H1 (cell line): ENCODE data around the gene SLC22A23. TPM values are rescaled to one million over a fixed set of nuclear protein-coding genes. Genes with fewer than 3 reads are reported as not detected.

ENCODE experiments used
- CTCF ChIA-PET: fragments of 300-600 bp; sonication (Branson Sonifier 250); formaldehyde crosslinking; loops from one replicate; lab custom pipeline; 2021; ENCODE audit not compliant: partially characterized antibody; lab: Charles Lee
- POLR2A ChIA-PET: fragments of 300-600 bp; sonication (Branson Sonifier 250); formaldehyde crosslinking; loops from one replicate; lab custom pipeline; 2021; ENCODE audit warnings: inconsistent platforms; ENCODE audit not compliant: partially characterized antibody; lab: Charles Lee
- DNase-seq, 2 experiments: peaks; one replicate each; pipeline versions ENCODE4 v3.0.0 to v3.0.0-alpha.2; 2010 to 2022; ENCODE audit warnings: low spot score in 2 of 2, low read depth in 1 of 2, mixed read lengths in 1 of 2
- FAIRE-seq: peaks from 2 replicates; lab custom pipeline; 2011; peaks lifted over from hg19 to GRCh38; lab: Jason Lieb, UNC
- H2AFZ ChIP-seq: 2 replicates; pipeline ENCODE4 v1.8.1; 2012; ENCODE audit warnings: low read length, inconsistent platforms
- H2AK5ac ChIP-seq: 2 replicates; pipeline ENCODE4 v1.6.1; 2013; ENCODE audit warnings: low read depth, low read length
- H2BK120ac ChIP-seq: replicated peaks from 2 replicates; pipeline ENCODE3; 2013; ENCODE audit warnings: low read depth, low read length, inconsistent platforms
- H2BK12ac ChIP-seq: 2 replicates; pipeline ENCODE4 v1.6.1; 2013; ENCODE audit warnings: low read depth, low read length
- H2BK15ac ChIP-seq: 2 replicates; pipeline ENCODE4 v1.6.1; 2013; ENCODE audit warnings: low read length
- H2BK20ac ChIP-seq: 2 replicates; pipeline ENCODE4 v1.6.1; 2013; ENCODE audit warnings: low read length
- H2BK5ac ChIP-seq: 2 replicates; pipeline ENCODE4 v1.6.1; 2013; ENCODE audit warnings: low read depth, low read length
- H3K14ac ChIP-seq: 2 replicates; pipeline ENCODE4 v1.6.1; 2013; ENCODE audit warnings: inconsistent platforms; ENCODE audit not compliant: insufficient read length
- H3K18ac ChIP-seq: 2 replicates; pipeline ENCODE4 v1.6.1; 2013; ENCODE audit warnings: low read length; ENCODE audit errors: extremely low read depth
- H3K23ac ChIP-seq: 2 replicates; pipeline ENCODE4 v1.6.1; 2013; ENCODE audit warnings: inconsistent platforms; ENCODE audit not compliant: insufficient read length
- H3K23me2 ChIP-seq: 2 replicates; pipeline ENCODE4 v1.6.1; 2013; ENCODE audit warnings: low read depth, low read length
- H3K27ac ChIP-seq: 2 replicates; pipeline ENCODE4 v1.6.1; 2011; ENCODE audit warnings: low read depth, low read length, inconsistent platforms
- H3K27me3 ChIP-seq, 4 experiments: replicated peaks in 1 of 4; 1 replicate in 1 of 4; 2 replicates in 3 of 4; pipeline versions ENCODE4 v1.6.1 to v1.8.1; 2011 to 2013; ENCODE audit warnings: low read length in 3 of 4, mild to moderate bottlenecking in 3 of 4, inconsistent platforms in 2 of 4, mixed read lengths in 2 of 4, moderate library complexity in 1 of 4; ENCODE audit not compliant: control insufficient read depth in 3 of 4, insufficient read depth in 3 of 4; ENCODE audit errors: extremely low read depth in 1 of 4
- H3K36me3 ChIP-seq, 4 experiments: 2 replicates each; pipeline versions ENCODE4 v1.6.1 to v1.8.1; 2011 to 2013; ENCODE audit warnings: mild to moderate bottlenecking in 4 of 4, low read length in 3 of 4, moderate library complexity in 2 of 4, control low read depth in 1 of 4, inconsistent platforms in 1 of 4; ENCODE audit not compliant: insufficient read depth in 4 of 4, control insufficient read depth in 2 of 4
- H3K4ac ChIP-seq: replicated peaks from 2 replicates; pipeline ENCODE3; 2013; ENCODE audit warnings: low read length, low read depth, mixed read lengths, inconsistent platforms; ENCODE audit not compliant: insufficient read length
- H3K4me1 ChIP-seq, 4 experiments: replicated peaks in 1 of 4; 1 replicate in 1 of 4; 2 replicates in 3 of 4; pipeline versions ENCODE4 v1.6.1 to v1.8.1; 2011 to 2013; ENCODE audit warnings: low read length in 3 of 4, inconsistent platforms in 2 of 4, mixed read lengths in 1 of 4; ENCODE audit not compliant: insufficient read depth in 4 of 4, control insufficient read depth in 3 of 4
- H3K4me2 ChIP-seq, 2 experiments: 2 replicates each; pipeline versions ENCODE4 v1.6.1 to v1.8.1; 2011 to 2013; ENCODE audit warnings: low read depth in 2 of 2, low read length in 2 of 2, control low read depth in 1 of 2, inconsistent platforms in 1 of 2, mild to moderate bottlenecking in 1 of 2; ENCODE audit not compliant: insufficient read depth in 1 of 2
- H3K4me3 ChIP-seq, 4 experiments: fragments of 200-600, 300-600 bp in 1 of 4; sonication (generic), shearing (Covaris generic), sonication (Bioruptor Twin) in 1 of 4; 2 replicates each; pipeline versions ENCODE4 v1.5.1 to v1.8.1; 2011 to 2016; ENCODE audit warnings: low read length in 4 of 4, low read depth in 3 of 4, control low read depth in 2 of 4, inconsistent platforms in 2 of 4, mild to moderate bottlenecking in 2 of 4, mixed read lengths in 1 of 4, moderate library complexity in 1 of 4; ENCODE audit not compliant: insufficient read depth in 2 of 4; ENCODE audit errors: extremely low read depth in 1 of 4
- H3K56ac ChIP-seq: replicated peaks from 2 replicates; pipeline ENCODE3; 2013; ENCODE audit warnings: low read depth, mild to moderate bottlenecking, mixed read lengths, low read length, inconsistent platforms; ENCODE audit not compliant: insufficient read length
- H3K79me1 ChIP-seq: 2 replicates; pipeline ENCODE4 v1.6.1; 2013; ENCODE audit warnings: low read depth, low read length, control low read depth
- H3K79me2 ChIP-seq, 2 experiments: 2 replicates each; pipeline versions ENCODE4 v1.6.1 to v1.8.1; 2012 to 2013; ENCODE audit warnings: low read length in 2 of 2, mild to moderate bottlenecking in 2 of 2, inconsistent platforms in 1 of 2; ENCODE audit not compliant: insufficient read depth in 2 of 2, control insufficient read depth in 1 of 2
- H3K9ac ChIP-seq, 4 experiments: replicated peaks in 1 of 4; 1 replicate in 1 of 4; 2 replicates in 3 of 4; pipeline versions ENCODE4 v1.6.1 to v1.8.1; 2011 to 2013; ENCODE audit warnings: low read depth in 3 of 4, low read length in 3 of 4, control low read depth in 2 of 4, mild to moderate bottlenecking in 2 of 4, moderate library complexity in 2 of 4, inconsistent platforms in 1 of 4; ENCODE audit errors: extremely low read depth in 1 of 4
- H3K9me3 ChIP-seq, 2 experiments: 2 replicates each; pipeline versions ENCODE4 v1.6.1 to v1.8.1; 2012 to 2013; ENCODE audit warnings: mild to moderate bottlenecking in 2 of 2, moderate library complexity in 2 of 2, control low read depth in 1 of 2, inconsistent platforms in 1 of 2, low read depth in 1 of 2, low read length in 1 of 2, mixed read lengths in 1 of 2; ENCODE audit not compliant: insufficient read depth in 2 of 2
- H4K20me1 ChIP-seq, 2 experiments: replicated peaks in 1 of 2; 2 replicates each; pipeline versions ENCODE3 to v1.8.1; 2011 to 2013; ENCODE audit warnings: inconsistent platforms in 2 of 2, low read length in 2 of 2, mild to moderate bottlenecking in 1 of 2; ENCODE audit not compliant: insufficient read depth in 2 of 2, control insufficient read depth in 1 of 2
- H4K5ac ChIP-seq: 2 replicates; pipeline ENCODE4 v1.6.1; 2013; ENCODE audit warnings: low read length, low read depth, mixed read lengths, inconsistent platforms; ENCODE audit not compliant: insufficient read length
- H4K8ac ChIP-seq: 2 replicates; pipeline ENCODE4 v1.8.0; 2013; ENCODE audit warnings: mild to moderate bottlenecking, moderate library complexity, low read length, inconsistent platforms; ENCODE audit not compliant: insufficient read depth; ENCODE audit errors: extremely low read depth
- H4K91ac ChIP-seq: replicated peaks from 2 replicates; pipeline ENCODE3; 2013; ENCODE audit warnings: low read length, mixed read lengths, inconsistent platforms; ENCODE audit not compliant: insufficient read length
- CTCF ChIP-seq, 3 experiments: IDR thresholded peaks; 1 replicate in 2 of 3; 2 replicates in 1 of 3; pipeline versions ENCODE4 v1.5.1 to v1.6.1; 2011; ENCODE audit warnings: low read length in 3 of 3, mild to moderate bottlenecking in 3 of 3, inconsistent platforms in 2 of 3, low read depth in 1 of 3, moderate library complexity in 1 of 3; ENCODE audit not compliant: insufficient read depth in 1 of 3; ENCODE audit errors: control extremely low read depth in 1 of 3
- EP300 ChIP-seq, 2 experiments: IDR thresholded peaks; 1 replicate in 1 of 2; 2 replicates in 1 of 2; pipeline ENCODE4 v1.6.1; 2011 to 2012; ENCODE audit warnings: low read depth in 2 of 2, low read length in 2 of 2, mild to moderate bottlenecking in 2 of 2, borderline replicate concordance in 1 of 2, inconsistent platforms in 1 of 2, moderate library complexity in 1 of 2
- HDAC2 ChIP-seq, 2 experiments: fragments of 300-600 bp in 1 of 2; sonication (generic) in 1 of 2; IDR thresholded peaks; 2 replicates each; pipeline ENCODE4 v1.6.1; 2011 to 2012; ENCODE audit warnings: low read depth in 2 of 2, low read length in 2 of 2, mild to moderate bottlenecking in 2 of 2, moderate library complexity in 2 of 2, borderline replicate concordance in 1 of 2, inconsistent platforms in 1 of 2
- KDM1A ChIP-seq: fragments of 200-600, 300-600 bp; sonication (generic); IDR thresholded peaks from 2 replicates; pipeline ENCODE4 v1.7.1; 2016; ENCODE audit warnings: mild to moderate bottlenecking, low read length, borderline replicate concordance
- KDM4A ChIP-seq: IDR thresholded peaks from one replicate; pipeline ENCODE4 v1.7.1; 2012; ENCODE audit warnings: low read depth, mild to moderate bottlenecking, moderate library complexity, low read length, inconsistent platforms; ENCODE audit not compliant: severe bottlenecking
- RXRA ChIP-seq: IDR thresholded peaks from 2 replicates; pipeline ENCODE4 v1.6.1; 2011; ENCODE audit warnings: low read depth, mild to moderate bottlenecking, low read length, moderate library complexity; ENCODE audit not compliant: insufficient read depth
- SRF ChIP-seq: IDR thresholded peaks from 2 replicates; pipeline ENCODE4 v1.6.1; 2011; ENCODE audit warnings: mild to moderate bottlenecking, low read depth, low read length, moderate library complexity
- SUZ12 ChIP-seq: fragments of 200-600 bp; sonication (generic); IDR thresholded peaks from 2 replicates; pipeline ENCODE4 v1.6.1; 2012; ENCODE audit warnings: mild to moderate bottlenecking, inconsistent platforms, low read length, moderate library complexity, mixed read lengths
- TBP ChIP-seq: IDR thresholded peaks from 2 replicates; pipeline ENCODE4 v1.6.1; 2011; ENCODE audit warnings: low read depth, low read length, improper control_type of control experiment
- TCF12 ChIP-seq: IDR thresholded peaks from 2 replicates; pipeline ENCODE4 v1.6.1; 2011; ENCODE audit warnings: low read depth, mild to moderate bottlenecking, low read length
- ZNF274 ChIP-seq: IDR thresholded peaks from 2 replicates; pipeline ENCODE4 v1.7.0; 2012; ENCODE audit warnings: low read length, borderline replicate concordance; ENCODE audit errors: extremely low read depth
- WGBS, 2 experiments: shearing (Covaris generic) in 1 of 2; methylation state at CpG; one replicate each; pipeline versions ENCODE4 v1.1.6 to v1.1.7; 2013 to 2015; ENCODE audit warnings: low lambda C conversion rate in 2 of 2, mixed read lengths in 2 of 2, inconsistent platforms in 1 of 2, low coverage in 1 of 2, missing lambda C conversion rate in 1 of 2; ENCODE audit not compliant: insufficient replicate concordance in 2 of 2, insufficient coverage in 1 of 2, insufficient read length in 1 of 2; ENCODE audit errors: extremely low coverage in 1 of 2, missing lambda C conversion rate in 1 of 2; 5-methylcytosine and 5-hydroxymethylcytosine counted together
- polyA plus RNA-seq, 7 experiments: library from polyadenylated mRNA; depleted of rRNA in 3 of 7; stranded (reverse) in 5 of 7; unstranded in 2 of 7; fragments of >200 nt in 5 of 7; fragments of 200-250 nt in 2 of 7; gene quantifications; 1 replicate in 5 of 7; 2 replicates in 1 of 7; 4 replicates in 1 of 7; pipeline versions ENCODE4 v1.2.1 to v1.2.3, GENCODE V29; 2011 to 2013; ENCODE audit warnings: missing spikeins in 2 of 7, mixed read lengths in 2 of 7
- total RNA-seq: library from RNA; stranded (reverse); fragmentation: NEBNext Ultra II Directional; extraction: Animal tissue kit (Norgen Biotek cat#: 25700); gene quantifications from 2 replicates; pipeline ENCODE4 v1.2.1, GENCODE V29; 2021

The SLC22A23 gene
- total and polyA plus RNA-seq, 2 of the 8 experiments (the other 6 are each of a cell fraction or from before 2014, with no cell fraction given): 9.9 to 38.4 TPM

- Histone ChIP-seq H4K8ac (no peak overlapping the region), H3K4me1 (peaks cover 0 to 6% (median 2%) of the 10 kb centered on the region in 4 experiments; a peak in 3 of 7 replicates), H2AK5ac (no peak overlapping the region), H3K27me3 (peaks cover 0 to 1% (median 0%) of the 10 kb centered on the region in 4 experiments; a peak in 1 of 7 replicates), H3K23me2 (no peaks in the 10 kb centered on the region), H2BK12ac (no peak overlapping the region), H3K79me1 (no peaks in the 10 kb centered on the region), H2AFZ (no peak overlapping the region), H3K4me3 (no peak overlapping the region), H2BK120ac (no peak overlapping the region), H3K9me3 (no peaks in the 10 kb centered on the region; a peak in 1 of 4 replicates), H2BK15ac (no peak overlapping the region), H3K36me3 (no peaks in the 10 kb centered on the region), H3K27ac (no peak overlapping the region), H4K20me1 (no peaks in the 10 kb centered on the region), H3K4ac (no peak overlapping the region), H3K4me2 (no peak overlapping the region), H4K5ac (no peak overlapping the region), H3K79me2 (no peaks in the 10 kb centered on the region), H3K56ac (no peak overlapping the region), H2BK20ac (no peak overlapping the region), H2BK5ac (no peak overlapping the region), H3K14ac (no peak overlapping the region), H3K23ac (no peak overlapping the region), H3K18ac (no peak overlapping the region), H4K91ac (no peak overlapping the region), H3K9ac (no peak overlapping the region)
- no peak for DNase-seq
- no peak for FAIRE-seq
- POLR2A ChIA-PET: no interaction called here
- CTCF ChIA-PET: interaction anchor here (0.6 kb wide), 1 partner anchor 46 kb away, joined by 4 read pairs; no protein-coding TSS in a partner anchor
- WGBS, 2 experiments: 80% methylated on average over 5 of the region's 5 CpGs; no CpG with 5 or more reads in 1 of the 2 experiments
- TF ChIP-seq CTCF (IDR thresholded peaks at IDR 0.05; ENCODE audit: control extremely low read depth in 1 of 3, insufficient read depth in 1 of 3, low read depth in 1 of 3, low read length in 3 of 3): no peak
- TF ChIP-seq KDM4A: no peak
- no peak for TF ChIP-seq ZNF274
- no peak for TF ChIP-seq TCF12
- TF ChIP-seq SUZ12: no peak
- TF ChIP-seq EP300 (IDR thresholded peaks at IDR 0.05; ENCODE audit: borderline replicate concordance in 1 of 2, low read depth in 2 of 2, low read length in 2 of 2): no peak
- TF ChIP-seq KDM1A: no peak
- no peak for TF ChIP-seq SRF
- no peak for TF ChIP-seq RXRA
- no peak for TF ChIP-seq HDAC2 (IDR thresholded peaks at IDR 0.05; ENCODE audit: borderline replicate concordance in 1 of 2, low read depth in 2 of 2, low read length in 2 of 2)
- no peak for TF ChIP-seq TBP
These were observed 47.5 kb upstream of the SLC22A23 start for GRCh38 chr6:3504354-3504753.
